Measurements from ENCODE around the gene RNF6. TPM values are rescaled to one million over a fixed set of nuclear protein-coding genes. Genes with fewer than 3 reads are reported as not detected.

The RNF6 gene
- total and polyA plus RNA-seq, 10 of the 15 experiments (the other 5 are each of a cell fraction or from before 2014, with no cell fraction given) = 19.0 to 54.0 (median 33.8) TPM

- TF ChIP-seq ZNF384 (IDR thresholded peaks at IDR 0.05; ENCODE audit: borderline replicate concordance, low read depth, low read length) = peak; percentile 54
- TF ChIP-seq NFIC (IDR thresholded peaks at IDR 0.05; ENCODE audit: low read depth, low read length) = no peak; the same call in 1 of the 2 replicates
- no peak; the same call in 1 of the 2 replicates for TF ChIP-seq MXI1 (IDR thresholded peaks at IDR 0.05; ENCODE audit: low read depth, low read length)
These were observed 35.8 kb downstream of the RNF6 start (continued) for GRCh38 chr13:26186118-26186870.

- Histone ChIP-seq H3K9ac (ENCODE audit: control insufficient read depth, insufficient read depth, low read length) (peak overlapping the region; percentile 61; the same call in 1 of the 2 replicates), H3K9me3 (replicated peaks; ENCODE audit: control insufficient read depth, insufficient read depth, low read length) (no peaks in the 10 kb centered on the region), H3K79me2 (ENCODE audit: control insufficient read depth, insufficient read depth, low read length) (no peaks in the 10 kb centered on the region), H3K4me3 (peak overlapping the region; percentile 74), H3K4me2 (ENCODE audit: control insufficient read depth, insufficient read depth) (peak overlapping the region; percentile 88), H3K36me3 (ENCODE audit: control insufficient read depth in 2 of 2, insufficient read depth in 2 of 2, low read length in 1 of 2) (no peaks in the 10 kb centered on the region), H2AFZ (ENCODE audit: control insufficient read depth, low read depth, low read length) (peak overlapping the region; percentile 78), H3K27me3 (replicated peaks in 1 of 2; ENCODE audit: control insufficient read depth in 2 of 2, insufficient read depth in 2 of 2, low read length in 1 of 2) (no peaks in the 10 kb centered on the region), H3K4me1 (ENCODE audit: control insufficient read depth, insufficient read depth, low read length) (peaks cover 9% of the 10 kb centered on the region), H4K20me1 (ENCODE audit: control insufficient read depth, insufficient read depth) (no peaks in the 10 kb centered on the region), H3K27ac (ENCODE audit: control insufficient read depth, insufficient read depth) (peak overlapping the region; percentile 39)
- no TSS peak for BruUV-seq (replicated peaks)
- RAD21 ChIA-PET (ENCODE audit: unreplicated experiment) = interaction anchor here (0.9 to 4.4 kb wide), 7 partner anchors 32 to 512 kb away, joined by 3 to 76 read pairs (median 4); partner anchors contain the start of gene RNF6
- no peak for TF ChIP-seq TCF7 (IDR thresholded peaks at IDR 0.05; ENCODE audit: borderline replicate concordance)
- TF ChIP-seq MXI1 (IDR thresholded peaks at IDR 0.05; ENCODE audit: low read depth, low read length) = no peak
- no peak for TF ChIP-seq ATF7 (IDR thresholded peaks at IDR 0.05; ENCODE audit: low read depth)
- TF ChIP-seq ASH2L (IDR thresholded peaks at IDR 0.05; ENCODE audit: borderline replicate concordance, low read depth) = no peak
- no peak for TF ChIP-seq RCOR1 (conservative IDR thresholded peaks at IDR 0.05; ENCODE audit: low read depth, low read length)
- no peak for TF ChIP-seq HSF1 (IDR thresholded peaks at IDR 0.05; ENCODE audit: low read depth, low read length)
- no peak for TF ChIP-seq ZNF274 (IDR thresholded peaks at IDR 0.05; ENCODE audit: insufficient read depth, insufficient read length)
- no peak for TF ChIP-seq ELK1 (IDR thresholded peaks at IDR 0.05; ENCODE audit: low read depth, low read length)
- no peak for TF ChIP-seq CEBPB (IDR thresholded peaks at IDR 0.05; ENCODE audit: borderline replicate concordance in 1 of 2, low read depth in 2 of 2, low read length in 2 of 2)
- no peak for TF ChIP-seq PBX3 (IDR thresholded peaks at IDR 0.05; ENCODE audit: insufficient replicate concordance, low read depth, low read length)
- DNase-seq (ENCODE audit: low read depth, low spot score) (no peak), FAIRE-seq (no peak), ATAC-seq (peak; percentile 4)
- intact Hi-C loops (cut with micrococcal nuclease; ENCODE audit: unreplicated experiment) = loop anchor here (1.0 to 10.0 kb wide), 7 partner anchors 35 to 689 kb away; partner anchors contain the start of gene CDK8
- CTCF ChIA-PET = interaction anchor here (0.8 to 6.2 kb wide), 29 partner anchors 9 to 743 kb away, joined by 3 to 218 read pairs (median 6); partner anchors contain the start of gene RNF6
- WGBS (ENCODE audit: insufficient coverage, insufficient replicate concordance, low lambda C conversion rate, missing lambda C conversion rate) = 42% methylated on average over 8 of the region's 8 CpGs
- in situ Hi-C loops (cut with MboI) = no loop called here
- SMC1A ChIA-PET (ENCODE audit: uncharacterized antibody, unreplicated experiment) = interaction anchor here (0.9 to 2.8 kb wide), 15 partner anchors 36 to 687 kb away, joined by 3 to 70 read pairs (median 4); no protein-coding TSS in a partner anchor
- POLR2A ChIA-PET = interaction anchor here (1.0 kb wide), 1 partner anchor 311 kb away, joined by 5 read pairs; no protein-coding TSS in a partner anchor
These were observed 36.4 kb downstream of the RNF6 start for GRCh38 chr13:26185720-26186117.
